K562 (cell line): ENCODE results near the gene SLC37A3. TPM values are rescaled to one million over a fixed set of nuclear protein-coding genes. Genes with fewer than 3 reads are reported as not detected.

Experiments used
- ATAC-seq: fragments of 200-7000 bp; cut with Tn5 transposase; 3 replicates; pipeline ENCODE4 v1.9.1; 2020; ENCODE audit warnings: moderate library complexity
- BruUV-seq: library from RNA; stranded (reverse); fragments of 400-500 nt; replicated peaks from 2 replicates; lab custom pipeline; 2021; lab: Mats Ljungman, UMichigan
- CTCF ChIA-PET: fragments of 300-600 bp; formaldehyde crosslinking; extraction: SDS; loops from one replicate; lab custom pipeline; 2021; ENCODE audit warnings: low intra/inter-chr PET ratio; lab: Yijun Ruan, JAX
- POLR2A ChIA-PET: fragments of 300-600, 350-650 bp; sonication (Branson Sonifier 250); formaldehyde crosslinking; extraction: SDS; loops from one replicate; lab custom pipeline; 2021; ENCODE audit warnings: antibody characterized with exemption, inconsistent platforms; lab: Yijun Ruan, JAX
- DNase-seq, 4 experiments: peaks; one replicate each; pipeline versions ENCODE4 v3.0.0 to v3.0.0-alpha.2; 2011 to 2018; ENCODE audit warnings: low spot score in 3 of 4, mixed read lengths in 3 of 4; ENCODE audit errors: extremely low read depth in 1 of 4
- FAIRE-seq: peaks from 2 replicates; lab custom pipeline; 2011; peaks lifted over from hg19 to GRCh38; lab: Jason Lieb, UNC
- H2AFZ ChIP-seq: 2 replicates; pipeline ENCODE4 v1.6.0; 2011; ENCODE audit warnings: low read depth, low read length, control low read depth, inconsistent platforms
- H3K27ac ChIP-seq: fragments of 200-600 bp; 3 replicates; pipeline ENCODE4 v1.8.0; 2011; ENCODE audit warnings: low read depth, mild to moderate bottlenecking, control low read depth, inconsistent platforms, low read length, moderate library complexity, mixed read lengths; ENCODE audit errors: extremely low read depth
- H3K27me3 ChIP-seq, 2 experiments: fragments of 300-600 bp in 1 of 2; 2 replicates in 1 of 2; 3 replicates in 1 of 2; pipeline versions ENCODE4 v1.6.0 to v1.8.0; 2011; ENCODE audit warnings: inconsistent platforms in 2 of 2, low read length in 2 of 2, mild to moderate bottlenecking in 1 of 2, mixed read lengths in 1 of 2, moderate library complexity in 1 of 2; ENCODE audit not compliant: control insufficient read depth in 2 of 2, insufficient read depth in 2 of 2
- H3K36me3 ChIP-seq: fragments of 300-600 bp; 3 replicates; pipeline ENCODE4 v1.8.0; 2011; ENCODE audit warnings: mild to moderate bottlenecking, low read length, inconsistent platforms; ENCODE audit not compliant: control insufficient read depth, insufficient read depth
- H3K4me1 ChIP-seq, 2 experiments: fragments of 200-600 bp in 1 of 2; replicated peaks in 1 of 2; 2 replicates in 1 of 2; 3 replicates in 1 of 2; pipeline versions ENCODE4 v1.5.1 to v1.8.0; 2011; ENCODE audit warnings: inconsistent platforms in 2 of 2, low read length in 2 of 2, mild to moderate bottlenecking in 1 of 2, mixed read lengths in 1 of 2, moderate library complexity in 1 of 2; ENCODE audit not compliant: control insufficient read depth in 2 of 2, insufficient read depth in 2 of 2
- H3K4me2 ChIP-seq: 2 replicates; pipeline ENCODE4 v1.6.1; 2011; ENCODE audit warnings: low read length, control low read depth, inconsistent platforms, mixed read lengths; ENCODE audit not compliant: insufficient read depth
- H3K4me3 ChIP-seq: fragments of 200-600 bp; sonication (generic), shearing (Covaris generic); 2 replicates; pipeline ENCODE4 v1.5.1; 2016; ENCODE audit warnings: control low read depth, inconsistent platforms
- H3K79me2 ChIP-seq: fragments of 200-600 bp; 3 replicates; pipeline ENCODE4 v1.8.0; 2011; ENCODE audit warnings: low read length, inconsistent platforms; ENCODE audit not compliant: control insufficient read depth, insufficient read depth
- H3K9ac ChIP-seq, 2 experiments: 2 replicates each; pipeline versions ENCODE4 v1.6.0 to v1.6.1; 2011; ENCODE audit warnings: low read depth in 2 of 2, low read length in 2 of 2, control low read depth in 1 of 2, inconsistent platforms in 1 of 2, mild to moderate bottlenecking in 1 of 2, mixed read lengths in 1 of 2; ENCODE audit not compliant: insufficient read depth in 1 of 2
- H3K9me1 ChIP-seq: one replicate; pipeline ENCODE4 v1.6.0; 2011; ENCODE audit warnings: inconsistent platforms, mild to moderate bottlenecking, low read length, moderate library complexity; ENCODE audit not compliant: control insufficient read depth, insufficient read depth
- H3K9me3 ChIP-seq: replicated peaks from 2 replicates; pipeline ENCODE4 v1.5.1; 2011; ENCODE audit warnings: low read depth, low read length, inconsistent platforms; ENCODE audit not compliant: control insufficient read depth, insufficient read depth
- H4K20me1 ChIP-seq: replicated peaks from 2 replicates; pipeline ENCODE4 v1.6.1; 2011; ENCODE audit warnings: low read length, inconsistent platforms, mixed read lengths; ENCODE audit not compliant: control insufficient read depth, insufficient read depth
- ELF2 ChIP-seq: fragments of 250-450 bp; sonication (Bioruptor Pico); IDR thresholded peaks from 2 replicates; pipeline ENCODE4 v1.5.0; 2021; ENCODE audit warnings: mild to moderate bottlenecking
- RBM15 ChIP-seq: fragments of 200-400 bp; formaldehyde crosslinking; IDR thresholded peaks from 2 replicates; pipeline ENCODE4 v1.6.1; 2018; ENCODE audit warnings: mild to moderate bottlenecking, low read length, moderate library complexity; ENCODE audit not compliant: insufficient read depth
- SRF ChIP-seq, 2 experiments: fragments of 250-450, 450-650 bp in 1 of 2; sonication (Bioruptor Pico) in 1 of 2; sonication (generic) in 1 of 2; formaldehyde crosslinking; IDR thresholded peaks; 2 replicates each; pipeline versions ENCODE4 v1.5.0 to v1.5.1; 2020 to 2022; ENCODE audit warnings: mild to moderate bottlenecking in 1 of 2, missing genetic modification reagents in 1 of 2
- ZNF143 ChIP-seq: sonication (generic); formaldehyde crosslinking; IDR thresholded peaks from 2 replicates; pipeline ENCODE4 v1.9.0; 2022; ENCODE audit warnings: mild to moderate bottlenecking, missing genetic modification reagents
- ZNF354B ChIP-seq: fragments of 250-450 bp; sonication (Bioruptor Pico); IDR thresholded peaks from 2 replicates; pipeline ENCODE4 v1.4.0; 2020
- ZNF699 ChIP-seq: fragments of 250-450 bp; sonication (Bioruptor Pico); IDR thresholded peaks from 2 replicates; pipeline ENCODE4 v1.8.0; 2021; ENCODE audit warnings: mild to moderate bottlenecking, moderate library complexity; ENCODE audit not compliant: insufficient replicate concordance
- WGBS: fragments of 100-300 bp; shearing (Covaris generic); methylation state at CpG from one replicate; pipeline ENCODE4 v1.1.6; 2016; ENCODE audit warnings: low coverage, mixed read lengths; ENCODE audit not compliant: insufficient coverage; ENCODE audit errors: missing lambda C conversion rate; 5-methylcytosine and 5-hydroxymethylcytosine counted together
- in situ Hi-C: fragments of 300-500 bp; cut with MboI; formaldehyde crosslinking; loops from 4 replicates; pipeline ENCODE4 v1.15.0; 2018; ENCODE audit warnings: inconsistent platforms, mixed read lengths
- intact Hi-C: fragments of 100-400 bp; cut with micrococcal nuclease; formaldehyde crosslinking; loops from 2 replicates; pipeline ENCODE4 v1.14.2; 2022
- polyA plus RNA-seq, 8 experiments: library from polyadenylated mRNA; depleted of rRNA in 4 of 8; stranded (reverse) in 5 of 8; unstranded in 3 of 8; fragments of >200 nt; fragmentation: Nextera tagmentation in 2 of 8; fragmentation: Illumina TruSeq in 1 of 8; extraction: Ambion mirVana in 2 of 8; extraction: Trizol in 1 of 8; gene quantifications; 2 replicates each; pipeline versions ENCODE4 v1.2.1 to v1.2.3, GENCODE V29; 2011 to 2014; ENCODE audit warnings: inconsistent platforms in 1 of 8, missing spikeins in 1 of 8
- total RNA-seq, 7 experiments: library from RNA; depleted of rRNA in 6 of 7; stranded (reverse); fragments of >200 nt in 6 of 7; fragmentation: Illumina TruSeq in 2 of 7; extraction: Trizol in 2 of 7; gene quantifications; 2 replicates each; pipeline versions ENCODE4 v1.2.1 to v1.2.3, GENCODE V29; 2011 to 2021; ENCODE audit warnings: low replicate concordance in 1 of 7
- TF ChIP-seq, protein P1 (sequence below), 2 experiments: fragments of 450-650 bp in 1 of 2; IDR thresholded peaks; 2 replicates each; pipeline ENCODE4 v1.6.1; 2011 to 2017; ENCODE audit warnings: low read depth in 2 of 2, antibody characterized with exemption in 1 of 2, borderline replicate concordance in 1 of 2, low read length in 1 of 2, mild to moderate bottlenecking in 1 of 2, mixed read lengths in 1 of 2; ENCODE audit not compliant: control insufficient read depth in 1 of 2
- TF ChIP-seq, protein P2 (sequence below): fragments of 200-600 bp; sonication (generic); IDR thresholded peaks from one replicate; pipeline ENCODE4 v1.6.1; 2012; ENCODE audit warnings: mild to moderate bottlenecking, low read depth, low read length, inconsistent platforms

Gene SLC37A3
- total and polyA plus RNA-seq, 9 of the 15 experiments (the other 6 are each of a cell fraction or from before 2014, with no cell fraction given), result 11.7 to 59.1 (median 26.8) TPM

- Histone ChIP-seq H3K4me3 (no peak overlapping the region), H3K9me1 (no peaks in the 10 kb centered on the region), H3K9ac (no peak overlapping the region), H3K79me2 (no peaks in the 10 kb centered on the region), H3K27ac (no peak overlapping the region), H4K20me1 (no peaks in the 10 kb centered on the region), H3K36me3 (peaks cover 83% of the 10 kb centered on the region), H3K9me3 (no peaks in the 10 kb centered on the region), H2AFZ (no peak overlapping the region), H3K4me1 (no peaks in the 10 kb centered on the region), H3K27me3 (no peaks in the 10 kb centered on the region), H3K4me2 (no peak overlapping the region)
- FAIRE-seq (no peak), DNase-seq (no peak), ATAC-seq (no peak)
- in situ Hi-C loops, result no loop called here
- CTCF ChIA-PET, result no interaction called here
- intact Hi-C loops, result no loop called here
- POLR2A ChIA-PET, result interaction anchor here (0.6 to 1.3 kb wide), 3 partner anchors 9 to 338 kb away, joined by 3 read pairs; no protein-coding TSS in a partner anchor
- 81% methylated on average over 3 of the region's 3 CpGs for WGBS
- no TSS peak for BruUV-seq
- TF ChIP-seq, protein P1, sequence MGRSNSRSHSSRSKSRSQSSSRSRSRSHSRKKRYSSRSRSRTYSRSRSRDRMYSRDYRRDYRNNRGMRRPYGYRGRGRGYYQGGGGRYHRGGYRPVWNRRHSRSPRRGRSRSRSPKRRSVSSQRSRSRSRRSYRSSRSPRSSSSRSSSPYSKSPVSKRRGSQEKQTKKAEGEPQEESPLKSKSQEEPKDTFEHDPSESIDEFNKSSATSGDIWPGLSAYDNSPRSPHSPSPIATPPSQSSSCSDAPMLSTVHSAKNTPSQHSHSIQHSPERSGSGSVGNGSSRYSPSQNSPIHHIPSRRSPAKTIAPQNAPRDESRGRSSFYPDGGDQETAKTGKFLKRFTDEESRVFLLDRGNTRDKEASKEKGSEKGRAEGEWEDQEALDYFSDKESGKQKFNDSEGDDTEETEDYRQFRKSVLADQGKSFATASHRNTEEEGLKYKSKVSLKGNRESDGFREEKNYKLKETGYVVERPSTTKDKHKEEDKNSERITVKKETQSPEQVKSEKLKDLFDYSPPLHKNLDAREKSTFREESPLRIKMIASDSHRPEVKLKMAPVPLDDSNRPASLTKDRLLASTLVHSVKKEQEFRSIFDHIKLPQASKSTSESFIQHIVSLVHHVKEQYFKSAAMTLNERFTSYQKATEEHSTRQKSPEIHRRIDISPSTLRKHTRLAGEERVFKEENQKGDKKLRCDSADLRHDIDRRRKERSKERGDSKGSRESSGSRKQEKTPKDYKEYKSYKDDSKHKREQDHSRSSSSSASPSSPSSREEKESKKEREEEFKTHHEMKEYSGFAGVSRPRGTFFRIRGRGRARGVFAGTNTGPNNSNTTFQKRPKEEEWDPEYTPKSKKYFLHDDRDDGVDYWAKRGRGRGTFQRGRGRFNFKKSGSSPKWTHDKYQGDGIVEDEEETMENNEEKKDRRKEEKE (IDR thresholded peaks at IDR 0.05; ENCODE audit: borderline replicate concordance in 1 of 2, control insufficient read depth in 1 of 2, low read depth in 2 of 2, low read length in 1 of 2), result no peak
- TF ChIP-seq RBM15 (no peak), ELF2 (CRISPR knock-in tag) (no peak), ZNF354B (CRISPR knock-in tag) (no peak), SRF (CRISPR knock-in tag; IDR thresholded peaks at IDR 0.05) (no peak), ZNF143 (CRISPR knock-in tag) (no peak), ZNF699 (CRISPR knock-in tag) (no peak)
- TF ChIP-seq, protein P2, sequence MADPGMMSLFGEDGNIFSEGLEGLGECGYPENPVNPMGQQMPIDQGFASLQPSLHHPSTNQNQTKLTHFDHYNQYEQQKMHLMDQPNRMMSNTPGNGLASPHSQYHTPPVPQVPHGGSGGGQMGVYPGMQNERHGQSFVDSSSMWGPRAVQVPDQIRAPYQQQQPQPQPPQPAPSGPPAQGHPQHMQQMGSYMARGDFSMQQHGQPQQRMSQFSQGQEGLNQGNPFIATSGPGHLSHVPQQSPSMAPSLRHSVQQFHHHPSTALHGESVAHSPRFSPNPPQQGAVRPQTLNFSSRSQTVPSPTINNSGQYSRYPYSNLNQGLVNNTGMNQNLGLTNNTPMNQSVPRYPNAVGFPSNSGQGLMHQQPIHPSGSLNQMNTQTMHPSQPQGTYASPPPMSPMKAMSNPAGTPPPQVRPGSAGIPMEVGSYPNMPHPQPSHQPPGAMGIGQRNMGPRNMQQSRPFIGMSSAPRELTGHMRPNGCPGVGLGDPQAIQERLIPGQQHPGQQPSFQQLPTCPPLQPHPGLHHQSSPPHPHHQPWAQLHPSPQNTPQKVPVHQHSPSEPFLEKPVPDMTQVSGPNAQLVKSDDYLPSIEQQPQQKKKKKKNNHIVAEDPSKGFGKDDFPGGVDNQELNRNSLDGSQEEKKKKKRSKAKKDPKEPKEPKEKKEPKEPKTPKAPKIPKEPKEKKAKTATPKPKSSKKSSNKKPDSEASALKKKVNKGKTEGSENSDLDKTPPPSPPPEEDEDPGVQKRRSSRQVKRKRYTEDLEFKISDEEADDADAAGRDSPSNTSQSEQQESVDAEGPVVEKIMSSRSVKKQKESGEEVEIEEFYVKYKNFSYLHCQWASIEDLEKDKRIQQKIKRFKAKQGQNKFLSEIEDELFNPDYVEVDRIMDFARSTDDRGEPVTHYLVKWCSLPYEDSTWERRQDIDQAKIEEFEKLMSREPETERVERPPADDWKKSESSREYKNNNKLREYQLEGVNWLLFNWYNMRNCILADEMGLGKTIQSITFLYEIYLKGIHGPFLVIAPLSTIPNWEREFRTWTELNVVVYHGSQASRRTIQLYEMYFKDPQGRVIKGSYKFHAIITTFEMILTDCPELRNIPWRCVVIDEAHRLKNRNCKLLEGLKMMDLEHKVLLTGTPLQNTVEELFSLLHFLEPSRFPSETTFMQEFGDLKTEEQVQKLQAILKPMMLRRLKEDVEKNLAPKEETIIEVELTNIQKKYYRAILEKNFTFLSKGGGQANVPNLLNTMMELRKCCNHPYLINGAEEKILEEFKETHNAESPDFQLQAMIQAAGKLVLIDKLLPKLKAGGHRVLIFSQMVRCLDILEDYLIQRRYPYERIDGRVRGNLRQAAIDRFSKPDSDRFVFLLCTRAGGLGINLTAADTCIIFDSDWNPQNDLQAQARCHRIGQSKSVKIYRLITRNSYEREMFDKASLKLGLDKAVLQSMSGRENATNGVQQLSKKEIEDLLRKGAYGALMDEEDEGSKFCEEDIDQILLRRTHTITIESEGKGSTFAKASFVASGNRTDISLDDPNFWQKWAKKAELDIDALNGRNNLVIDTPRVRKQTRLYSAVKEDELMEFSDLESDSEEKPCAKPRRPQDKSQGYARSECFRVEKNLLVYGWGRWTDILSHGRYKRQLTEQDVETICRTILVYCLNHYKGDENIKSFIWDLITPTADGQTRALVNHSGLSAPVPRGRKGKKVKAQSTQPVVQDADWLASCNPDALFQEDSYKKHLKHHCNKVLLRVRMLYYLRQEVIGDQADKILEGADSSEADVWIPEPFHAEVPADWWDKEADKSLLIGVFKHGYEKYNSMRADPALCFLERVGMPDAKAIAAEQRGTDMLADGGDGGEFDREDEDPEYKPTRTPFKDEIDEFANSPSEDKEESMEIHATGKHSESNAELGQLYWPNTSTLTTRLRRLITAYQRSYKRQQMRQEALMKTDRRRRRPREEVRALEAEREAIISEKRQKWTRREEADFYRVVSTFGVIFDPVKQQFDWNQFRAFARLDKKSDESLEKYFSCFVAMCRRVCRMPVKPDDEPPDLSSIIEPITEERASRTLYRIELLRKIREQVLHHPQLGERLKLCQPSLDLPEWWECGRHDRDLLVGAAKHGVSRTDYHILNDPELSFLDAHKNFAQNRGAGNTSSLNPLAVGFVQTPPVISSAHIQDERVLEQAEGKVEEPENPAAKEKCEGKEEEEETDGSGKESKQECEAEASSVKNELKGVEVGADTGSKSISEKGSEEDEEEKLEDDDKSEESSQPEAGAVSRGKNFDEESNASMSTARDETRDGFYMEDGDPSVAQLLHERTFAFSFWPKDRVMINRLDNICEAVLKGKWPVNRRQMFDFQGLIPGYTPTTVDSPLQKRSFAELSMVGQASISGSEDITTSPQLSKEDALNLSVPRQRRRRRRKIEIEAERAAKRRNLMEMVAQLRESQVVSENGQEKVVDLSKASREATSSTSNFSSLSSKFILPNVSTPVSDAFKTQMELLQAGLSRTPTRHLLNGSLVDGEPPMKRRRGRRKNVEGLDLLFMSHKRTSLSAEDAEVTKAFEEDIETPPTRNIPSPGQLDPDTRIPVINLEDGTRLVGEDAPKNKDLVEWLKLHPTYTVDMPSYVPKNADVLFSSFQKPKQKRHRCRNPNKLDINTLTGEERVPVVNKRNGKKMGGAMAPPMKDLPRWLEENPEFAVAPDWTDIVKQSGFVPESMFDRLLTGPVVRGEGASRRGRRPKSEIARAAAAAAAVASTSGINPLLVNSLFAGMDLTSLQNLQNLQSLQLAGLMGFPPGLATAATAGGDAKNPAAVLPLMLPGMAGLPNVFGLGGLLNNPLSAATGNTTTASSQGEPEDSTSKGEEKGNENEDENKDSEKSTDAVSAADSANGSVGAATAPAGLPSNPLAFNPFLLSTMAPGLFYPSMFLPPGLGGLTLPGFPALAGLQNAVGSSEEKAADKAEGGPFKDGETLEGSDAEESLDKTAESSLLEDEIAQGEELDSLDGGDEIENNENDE, result no peak
Observed at GRCh38 chr7:140345426-140345825, 52.9 kb downstream of the SLC37A3 start.
